ENCODE results near the gene HPSE2.

HPSE2 gene

DNA sequence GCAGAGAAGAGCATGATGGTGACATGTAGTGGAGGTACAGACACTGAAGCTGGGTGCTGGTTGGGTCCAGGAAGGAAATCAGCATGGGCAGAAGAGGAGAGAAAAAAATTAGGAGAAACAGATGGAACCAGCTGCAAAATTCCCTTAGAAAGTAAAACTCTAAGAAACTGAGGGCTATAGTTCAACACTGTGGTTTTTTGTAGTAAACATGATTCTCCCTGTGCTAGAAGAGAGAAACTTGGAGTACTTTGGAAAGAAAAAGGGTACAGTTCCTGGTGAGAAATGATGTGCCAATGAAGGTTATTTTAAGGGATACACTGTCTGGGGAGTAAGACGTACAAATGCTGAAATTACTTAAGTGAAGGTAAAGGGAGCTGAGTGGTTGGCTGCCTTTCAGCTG is 607.4 kb downstream of the HPSE2 start:
- ATAC-seq = no peak
- no peak for TF ChIP-seq PATZ1 (CRISPR knock-in tag; IDR thresholded peaks at IDR 0.05; ENCODE audit: borderline replicate concordance)
- TF ChIP-seq BACH2 (CRISPR knock-in tag; IDR thresholded peaks at IDR 0.05; ENCODE audit: borderline replicate concordance) = no peak
- TF ChIP-seq OSR1 (CRISPR knock-in tag; IDR thresholded peaks at IDR 0.05) = no peak
- TF ChIP-seq ZNF70 (CRISPR knock-in tag; IDR thresholded peaks at IDR 0.05) = no peak
- TF ChIP-seq TOX (CRISPR knock-in tag; IDR thresholded peaks at IDR 0.05; ENCODE audit: borderline replicate concordance) = no peak
- no peak for TF ChIP-seq CSDC2 (CRISPR knock-in tag; IDR thresholded peaks at IDR 0.05)
- TF ChIP-seq TSHZ2 (CRISPR knock-in tag; IDR thresholded peaks at IDR 0.05) = no peak
- TF ChIP-seq ZNF8 (CRISPR knock-in tag; IDR thresholded peaks at IDR 0.05) = no peak
- TF ChIP-seq ZFP30 (CRISPR knock-in tag; IDR thresholded peaks at IDR 0.05) = no peak
- no peak for TF ChIP-seq GLIS3 (CRISPR knock-in tag; IDR thresholded peaks at IDR 0.05)

GRCh38 chr10:98627711-98628110 is 607.9 kb downstream of the HPSE2 start:
- ATAC-seq = no peak
- TF ChIP-seq RARB (CRISPR knock-in tag; IDR thresholded peaks at IDR 0.05) = no peak
- TF ChIP-seq POU6F1 (CRISPR knock-in tag; IDR thresholded peaks at IDR 0.05; ENCODE audit: borderline replicate concordance, low read depth) = no peak
- TF ChIP-seq TOX (CRISPR knock-in tag; IDR thresholded peaks at IDR 0.05; ENCODE audit: borderline replicate concordance) = no peak
- TF ChIP-seq CREB5 (CRISPR knock-in tag; IDR thresholded peaks at IDR 0.05; ENCODE audit: low read depth) = no peak
- no peak for TF ChIP-seq GLIS3 (CRISPR knock-in tag; IDR thresholded peaks at IDR 0.05)
- TF ChIP-seq, protein P1, sequence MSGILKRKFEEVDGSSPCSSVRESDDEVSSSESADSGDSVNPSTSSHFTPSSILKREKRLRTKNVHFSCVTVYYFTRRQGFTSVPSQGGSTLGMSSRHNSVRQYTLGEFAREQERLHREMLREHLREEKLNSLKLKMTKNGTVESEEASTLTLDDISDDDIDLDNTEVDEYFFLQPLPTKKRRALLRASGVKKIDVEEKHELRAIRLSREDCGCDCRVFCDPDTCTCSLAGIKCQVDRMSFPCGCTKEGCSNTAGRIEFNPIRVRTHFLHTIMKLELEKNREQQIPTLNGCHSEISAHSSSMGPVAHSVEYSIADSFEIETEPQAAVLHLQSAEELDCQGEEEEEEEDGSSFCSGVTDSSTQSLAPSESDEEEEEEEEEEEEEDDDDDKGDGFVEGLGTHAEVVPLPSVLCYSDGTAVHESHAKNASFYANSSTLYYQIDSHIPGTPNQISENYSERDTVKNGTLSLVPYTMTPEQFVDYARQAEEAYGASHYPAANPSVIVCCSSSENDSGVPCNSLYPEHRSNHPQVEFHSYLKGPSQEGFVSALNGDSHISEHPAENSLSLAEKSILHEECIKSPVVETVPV (CRISPR knock-in tag; IDR thresholded peaks at IDR 0.05) = no peak
- TF ChIP-seq BACH2 (CRISPR knock-in tag; IDR thresholded peaks at IDR 0.05; ENCODE audit: borderline replicate concordance) = no peak
- TF ChIP-seq TSHZ2 (CRISPR knock-in tag; IDR thresholded peaks at IDR 0.05) = no peak
- TF ChIP-seq OSR1 (CRISPR knock-in tag; IDR thresholded peaks at IDR 0.05) = no peak
- TF ChIP-seq PATZ1 (CRISPR knock-in tag; IDR thresholded peaks at IDR 0.05; ENCODE audit: borderline replicate concordance) = no peak
- no peak for TF ChIP-seq CSDC2 (CRISPR knock-in tag; IDR thresholded peaks at IDR 0.05)
- TF ChIP-seq ZFP3 (CRISPR knock-in tag; IDR thresholded peaks at IDR 0.05) = no peak
- TF ChIP-seq TCF4 (CRISPR knock-in tag; IDR thresholded peaks at IDR 0.05; ENCODE audit: borderline replicate concordance) = no peak
- TF ChIP-seq ARNTL (CRISPR knock-in tag; IDR thresholded peaks at IDR 0.05; ENCODE audit: borderline replicate concordance, low read depth) = no peak
- TF ChIP-seq ISL1 (CRISPR knock-in tag; IDR thresholded peaks at IDR 0.05) = no peak
- TF ChIP-seq ZC3H10 (CRISPR knock-in tag; IDR thresholded peaks at IDR 0.05) = no peak
- no peak for TF ChIP-seq ZNF8 (CRISPR knock-in tag; IDR thresholded peaks at IDR 0.05)
- TF ChIP-seq ZFP30 (CRISPR knock-in tag; IDR thresholded peaks at IDR 0.05) = no peak
- TF ChIP-seq ZNF565 (CRISPR knock-in tag; conservative IDR thresholded peaks at IDR 0.05; ENCODE audit: low read depth) = no peak
